Peyer's patch (tissue), 4 donors: ENCODE results near the gene L1CAM.

Source experiments
- CTCF ChIP-seq, 6 experiments: fragments of 450-650 bp in 4 of 6; fragments of 200-600 bp in 2 of 6; sonication (generic) in 1 of 6; IDR thresholded peaks; one replicate each; pipeline ENCODE4 v1.5.1; 2017 to 2019; ENCODE audit warnings: antibody characterized with exemption in 6 of 6, mild to moderate bottlenecking in 3 of 6, moderate library complexity in 1 of 6
- POLR2A ChIP-seq, 2 donors: fragments of 450-650 bp; IDR thresholded peaks; one replicate each; pipeline ENCODE4 v1.5.1; 2017; ENCODE audit warnings: antibody characterized with exemption in 2 of 2, mild to moderate bottlenecking in 2 of 2, moderate library complexity in 2 of 2

DNA sequence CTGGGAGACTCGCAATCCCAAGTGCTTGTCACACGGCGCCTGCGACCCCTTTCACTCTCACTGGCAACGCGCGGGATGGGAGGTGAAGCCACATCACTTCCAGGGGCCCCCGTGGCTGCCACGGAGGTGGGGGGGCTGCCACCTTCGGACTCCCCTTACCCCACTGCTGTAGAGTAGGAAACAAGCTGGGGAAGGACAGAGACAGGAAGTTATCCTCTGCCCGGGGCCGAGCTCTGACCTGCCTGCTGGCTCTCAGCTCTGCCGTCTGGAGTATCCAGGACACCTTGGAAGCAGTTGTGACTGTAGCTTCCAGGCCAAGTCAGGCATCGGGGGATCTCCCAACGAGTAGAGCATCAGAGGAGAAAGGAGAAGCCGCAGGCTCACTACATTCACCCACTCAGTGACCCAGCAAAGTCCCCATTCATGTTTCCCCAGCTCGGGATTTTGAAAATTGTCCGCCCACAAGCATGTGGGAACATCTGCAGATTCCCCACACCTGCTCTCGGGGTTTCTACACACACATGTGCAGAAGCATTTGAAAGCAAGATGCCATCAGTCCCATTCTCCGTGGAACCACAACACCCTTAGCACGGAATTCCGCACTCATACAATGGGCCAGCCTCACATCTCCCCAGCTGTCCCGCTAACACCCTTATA is 66.5 kb downstream of the L1CAM start:
- TF ChIP-seq CTCF (IDR thresholded peaks at IDR 0.05) = no peak
- TF ChIP-seq POLR2A (IDR thresholded peaks at IDR 0.05) = no peak
